AG10803 (cell line): ENCODE data around the gene MXI1.

Experiments
- DNase-seq: peaks from one replicate; pipeline ENCODE4 v3.0.0; 2010; ENCODE audit warnings: low read depth
- H3K4me3 ChIP-seq: 2 replicates; pipeline ENCODE4 v1.5.1; 2011; ENCODE audit warnings: mild to moderate bottlenecking, low read length, control low read depth
- TF ChIP-seq, protein P1 (sequence below): conservative IDR thresholded peaks from 2 replicates; pipeline ENCODE4 v1.5.1; 2011; ENCODE audit warnings: mild to moderate bottlenecking, low read length, control low read depth, inconsistent platforms

Gene MXI1

DNA sequence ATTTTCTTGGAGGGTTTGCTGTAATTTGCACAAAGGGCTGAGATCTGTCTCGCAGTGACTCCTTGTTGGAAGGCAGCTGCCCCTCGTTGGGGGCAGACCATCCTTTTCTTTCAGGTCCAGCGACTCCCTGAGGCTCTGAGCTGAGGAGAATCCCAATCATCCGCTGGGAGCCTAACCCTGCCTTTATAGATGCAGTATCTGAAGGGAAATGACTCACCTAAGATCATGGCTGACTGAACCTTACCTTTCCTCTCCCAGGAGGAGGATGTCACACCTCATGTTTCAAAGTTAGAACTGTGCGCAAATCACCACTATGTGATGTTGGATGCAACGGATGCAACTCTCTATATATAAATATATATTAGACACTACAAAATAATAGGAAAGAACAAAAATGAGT, 36.4 kb upstream of the MXI1 start:
- no peak overlapping the region for H3K4me3 ChIP-seq
- no peak for DNase-seq
- TF ChIP-seq, protein P1, sequence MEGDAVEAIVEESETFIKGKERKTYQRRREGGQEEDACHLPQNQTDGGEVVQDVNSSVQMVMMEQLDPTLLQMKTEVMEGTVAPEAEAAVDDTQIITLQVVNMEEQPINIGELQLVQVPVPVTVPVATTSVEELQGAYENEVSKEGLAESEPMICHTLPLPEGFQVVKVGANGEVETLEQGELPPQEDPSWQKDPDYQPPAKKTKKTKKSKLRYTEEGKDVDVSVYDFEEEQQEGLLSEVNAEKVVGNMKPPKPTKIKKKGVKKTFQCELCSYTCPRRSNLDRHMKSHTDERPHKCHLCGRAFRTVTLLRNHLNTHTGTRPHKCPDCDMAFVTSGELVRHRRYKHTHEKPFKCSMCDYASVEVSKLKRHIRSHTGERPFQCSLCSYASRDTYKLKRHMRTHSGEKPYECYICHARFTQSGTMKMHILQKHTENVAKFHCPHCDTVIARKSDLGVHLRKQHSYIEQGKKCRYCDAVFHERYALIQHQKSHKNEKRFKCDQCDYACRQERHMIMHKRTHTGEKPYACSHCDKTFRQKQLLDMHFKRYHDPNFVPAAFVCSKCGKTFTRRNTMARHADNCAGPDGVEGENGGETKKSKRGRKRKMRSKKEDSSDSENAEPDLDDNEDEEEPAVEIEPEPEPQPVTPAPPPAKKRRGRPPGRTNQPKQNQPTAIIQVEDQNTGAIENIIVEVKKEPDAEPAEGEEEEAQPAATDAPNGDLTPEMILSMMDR: no peak

DNA sequence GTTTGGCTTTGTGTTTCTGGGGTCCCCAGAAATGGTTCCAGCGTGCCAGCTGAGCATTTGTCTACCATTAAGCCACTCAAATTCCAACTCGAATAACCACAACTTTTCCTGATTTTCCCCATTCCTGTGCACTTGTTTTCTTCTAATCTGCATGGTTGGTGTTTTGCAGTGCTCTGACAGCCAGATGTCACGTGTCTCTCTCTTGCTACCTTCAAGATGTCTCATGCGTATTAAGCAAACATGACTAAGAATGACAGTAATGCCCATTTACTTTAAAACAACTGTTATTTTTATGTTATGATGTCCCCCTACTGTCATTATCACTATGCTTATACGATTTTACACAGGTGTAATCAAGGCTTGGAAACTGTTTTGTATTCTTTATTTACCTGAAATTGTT, 35.2 kb upstream of the MXI1 start:
- TF ChIP-seq, protein P1: no peak
- no peak overlapping the region for H3K4me3 ChIP-seq
- DNase-seq: no peak

DNA sequence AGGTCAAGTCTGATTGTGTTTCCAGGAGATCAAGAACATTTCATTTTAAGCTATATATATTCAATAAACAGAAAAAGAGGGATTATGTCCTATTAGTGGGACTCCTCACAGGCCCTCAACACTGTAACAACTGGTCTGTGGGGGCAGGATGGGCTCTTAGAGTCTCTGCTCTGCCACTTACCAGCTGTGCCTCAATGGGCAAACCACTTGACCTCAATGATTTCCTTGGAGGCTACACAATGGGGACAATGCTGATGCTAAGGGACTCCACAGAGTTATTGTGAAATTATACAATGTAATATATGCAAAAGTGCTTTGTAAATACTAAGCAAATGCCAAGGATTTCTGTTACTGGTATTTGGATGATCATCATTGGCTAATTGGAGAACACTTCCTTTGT, 33.2 kb upstream of the MXI1 start:
- TF ChIP-seq, protein P1: no peak
- DNase-seq: no peak

DNA sequence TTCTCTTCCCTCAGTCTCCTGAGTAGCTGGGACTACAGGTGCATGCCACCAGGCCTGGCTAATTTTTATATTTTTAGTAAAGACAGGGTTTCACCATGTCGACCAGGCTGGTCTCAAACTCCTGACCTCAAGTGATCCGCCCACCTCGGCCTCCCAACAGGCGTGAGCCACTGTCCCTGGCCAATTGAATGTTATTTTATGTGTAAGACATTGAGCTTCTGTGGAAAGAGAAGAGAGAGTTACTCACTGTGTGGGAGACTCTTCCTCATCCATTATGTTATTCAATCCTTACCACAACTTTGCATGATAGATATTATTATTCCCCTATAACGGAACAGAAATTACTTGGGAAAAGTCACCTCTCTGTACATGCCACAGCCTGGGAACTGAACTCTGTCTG, 32.6 kb upstream of the MXI1 start:
- no peak for DNase-seq
- no peak overlapping the region for H3K4me3 ChIP-seq
- TF ChIP-seq, protein P1: no peak

More for the DNA sequence above, 33.2 kb upstream of the MXI1 start:
- H3K4me3 ChIP-seq: no peak overlapping the region

GRCh38 chr10:110175406-110175805, 32.0 kb upstream of the MXI1 start:
- H3K4me3 ChIP-seq: no peak overlapping the region
- no peak for DNase-seq
- TF ChIP-seq, protein P1: no peak

GRCh38 chr10:110176141-110177030, 31.0 kb upstream of the MXI1 start:
- TF ChIP-seq, protein P1: no peak
- H3K4me3 ChIP-seq: no peak overlapping the region
- DNase-seq: no peak

DNA sequence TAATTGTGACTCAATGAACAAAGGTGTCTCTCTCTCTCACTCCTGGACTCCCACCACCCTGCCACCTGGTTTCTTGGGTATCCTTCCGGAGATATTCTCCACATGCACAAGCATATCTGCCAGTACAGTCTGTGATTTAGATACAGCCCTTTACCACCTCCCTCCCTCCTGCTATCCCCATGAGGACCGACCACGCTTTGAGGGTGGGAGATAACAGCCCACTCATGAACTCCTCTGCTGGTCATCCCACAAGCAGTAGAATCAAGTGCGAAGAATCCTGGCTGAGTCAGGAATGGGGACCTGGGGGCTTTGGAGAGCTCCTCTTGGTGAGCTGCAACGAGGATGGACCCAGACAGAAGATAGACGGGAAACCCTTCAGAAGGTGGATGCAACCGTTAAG, 28.2 kb upstream of the MXI1 start:
- no peak for DNase-seq
- TF ChIP-seq, protein P1: no peak
- H3K4me3 ChIP-seq: no peak overlapping the region
